Measurements from ENCODE around the gene GRPEL1. TPM values are rescaled to one million over a fixed set of nuclear protein-coding genes. Genes with fewer than 3 reads are reported as not detected.

The GRPEL1 gene
- polyA plus RNA-seq, 1 donor from 2014 or later: 28.5 TPM

DNA sequence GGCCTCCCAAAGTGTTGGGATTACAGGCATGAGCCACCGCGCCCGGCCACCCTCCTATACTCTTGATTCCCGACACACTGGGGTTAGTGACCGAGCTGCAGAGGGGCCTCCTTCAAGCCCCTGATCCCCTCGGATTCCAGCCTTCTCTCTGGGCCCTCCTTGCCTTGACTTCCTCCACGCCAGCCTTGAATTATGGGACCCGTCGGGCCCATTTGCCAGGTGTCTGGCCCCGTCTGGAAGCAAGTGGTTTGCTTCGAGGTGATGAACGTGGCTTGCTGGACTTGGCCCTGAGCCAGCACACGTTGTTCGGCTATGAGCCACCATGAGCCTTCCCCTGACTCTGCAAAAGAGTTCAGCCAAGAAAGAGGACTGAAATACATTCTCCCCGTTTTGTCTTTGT is 37.4 kb upstream of the GRPEL1 start:
- Histone ChIP-seq H4K20me1 (ENCODE audit: insufficient read depth) (no peaks in the 10 kb centered on the region), H3K9me3 (ENCODE audit: low read length) (no peaks in the 10 kb centered on the region), H3K27me3 (ENCODE audit: insufficient read depth, low read depth, low read length) (no peaks in the 10 kb centered on the region), H3K4me2 (ENCODE audit: low read length) (no peak overlapping the region), H2AFZ (ENCODE audit: low read depth, low read length) (no peak overlapping the region), H3K9ac (ENCODE audit: low read length) (no peak overlapping the region), H3K36me3 (ENCODE audit: insufficient read depth, low read length) (no peaks in the 10 kb centered on the region), H3K79me2 (replicated peaks; ENCODE audit: insufficient read depth, low read length) (no peaks in the 10 kb centered on the region), H3K27ac (ENCODE audit: low read length) (no peak overlapping the region), H3K9me2 (ENCODE audit: insufficient read depth, low read length) (no peaks in the 10 kb centered on the region), H3F3A (ENCODE audit: insufficient read depth, low read length, poor library complexity, severe bottlenecking) (no peaks in the 10 kb centered on the region), H3K4me3 (ENCODE audit: low read length) (no peak overlapping the region)
- TF ChIP-seq EP300 (conservative IDR thresholded peaks at IDR 0.05; ENCODE audit: poor library complexity, severe bottlenecking): no peak
- no peak for TF ChIP-seq SMC3 (conservative IDR thresholded peaks at IDR 0.05; ENCODE audit: poor library complexity)
- TF ChIP-seq EZH2 (IDR thresholded peaks at IDR 0.05; ENCODE audit: borderline replicate concordance, insufficient read depth, low read length, poor library complexity, severe bottlenecking): no peak
- no peak for TF ChIP-seq RAD21 (conservative IDR thresholded peaks at IDR 0.05)
- TF ChIP-seq TAF1 (IDR thresholded peaks at IDR 0.05; ENCODE audit: low read depth): no peak
- no peak for TF ChIP-seq CTCF (IDR thresholded peaks at IDR 0.05; ENCODE audit: poor library complexity, severe bottlenecking)
- TF ChIP-seq REST (IDR thresholded peaks at IDR 0.05; ENCODE audit: borderline replicate concordance): no peak
- TF ChIP-seq POLR2AphosphoS5 (IDR thresholded peaks at IDR 0.05): no peak
- no peak for TF ChIP-seq MXI1 (conservative IDR thresholded peaks at IDR 0.05; ENCODE audit: poor library complexity, severe bottlenecking)

DNA sequence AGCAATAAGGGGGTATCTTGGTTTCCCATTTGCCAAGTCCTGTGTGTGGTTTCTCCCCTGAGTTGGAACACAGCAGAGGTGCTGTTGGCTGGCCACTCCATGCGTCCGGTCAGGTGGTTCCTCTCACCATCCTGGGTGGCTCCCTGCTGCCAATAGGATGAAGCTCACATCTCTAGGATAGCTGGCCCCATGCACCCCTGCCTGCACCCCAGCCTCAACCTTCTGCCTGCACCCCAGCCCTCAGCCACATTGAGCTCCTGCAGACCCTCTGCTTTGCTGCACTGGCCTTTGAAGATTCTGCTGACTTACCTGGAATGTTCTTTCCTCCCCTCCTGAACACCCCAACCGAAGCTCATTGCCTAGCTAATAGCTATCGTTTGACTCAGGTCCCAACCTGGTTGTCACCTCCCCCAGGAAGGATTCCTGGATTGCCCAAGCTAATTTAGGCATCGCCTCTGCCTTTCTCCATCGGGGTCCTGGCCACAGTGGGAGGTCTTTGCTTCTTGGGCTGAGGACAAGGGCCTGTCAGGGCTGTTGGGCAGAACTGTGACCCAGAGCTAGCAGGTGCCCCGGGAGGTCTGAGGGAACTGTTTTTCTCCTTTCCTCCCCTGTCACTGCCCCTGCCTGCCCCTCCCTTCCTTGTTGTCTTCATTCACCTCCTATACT is 36.6 kb upstream of the GRPEL1 start:
- Histone ChIP-seq H3K27me3 (ENCODE audit: insufficient read depth, low read depth, low read length) (no peaks in the 10 kb centered on the region), H3K9me2 (ENCODE audit: insufficient read depth, low read length) (no peaks in the 10 kb centered on the region), H3K27ac (ENCODE audit: low read length) (no peak overlapping the region), H4K20me1 (ENCODE audit: insufficient read depth) (no peaks in the 10 kb centered on the region), H3K9me3 (ENCODE audit: low read length) (no peaks in the 10 kb centered on the region), H3K36me3 (ENCODE audit: insufficient read depth, low read length) (no peaks in the 10 kb centered on the region), H3F3A (ENCODE audit: insufficient read depth, low read length, poor library complexity, severe bottlenecking) (no peaks in the 10 kb centered on the region), H3K79me2 (replicated peaks; ENCODE audit: insufficient read depth, low read length) (no peaks in the 10 kb centered on the region), H3K4me2 (ENCODE audit: low read length) (no peak overlapping the region), H3K4me3 (ENCODE audit: low read length) (no peak overlapping the region), H3K9ac (ENCODE audit: low read length) (no peak overlapping the region), H2AFZ (ENCODE audit: low read depth, low read length) (no peak overlapping the region)
- no peak for TF ChIP-seq MXI1 (conservative IDR thresholded peaks at IDR 0.05; ENCODE audit: poor library complexity, severe bottlenecking)
- TF ChIP-seq POLR2AphosphoS5 (IDR thresholded peaks at IDR 0.05): no peak
- TF ChIP-seq REST (IDR thresholded peaks at IDR 0.05; ENCODE audit: borderline replicate concordance): no peak
- TF ChIP-seq CTCF (IDR thresholded peaks at IDR 0.05; ENCODE audit: poor library complexity, severe bottlenecking): no peak
- TF ChIP-seq RAD21 (conservative IDR thresholded peaks at IDR 0.05): no peak
- TF ChIP-seq SMC3 (conservative IDR thresholded peaks at IDR 0.05; ENCODE audit: poor library complexity): no peak
- TF ChIP-seq EP300 (conservative IDR thresholded peaks at IDR 0.05; ENCODE audit: poor library complexity, severe bottlenecking): no peak
- no peak for TF ChIP-seq TAF1 (IDR thresholded peaks at IDR 0.05; ENCODE audit: low read depth)
- no peak for TF ChIP-seq EZH2 (IDR thresholded peaks at IDR 0.05; ENCODE audit: borderline replicate concordance, insufficient read depth, low read length, poor library complexity, severe bottlenecking)

All from neural cell (in vitro differentiated cells).